ENCODE results near the gene PNLIPRP2.

Gene PNLIPRP2

DNA sequence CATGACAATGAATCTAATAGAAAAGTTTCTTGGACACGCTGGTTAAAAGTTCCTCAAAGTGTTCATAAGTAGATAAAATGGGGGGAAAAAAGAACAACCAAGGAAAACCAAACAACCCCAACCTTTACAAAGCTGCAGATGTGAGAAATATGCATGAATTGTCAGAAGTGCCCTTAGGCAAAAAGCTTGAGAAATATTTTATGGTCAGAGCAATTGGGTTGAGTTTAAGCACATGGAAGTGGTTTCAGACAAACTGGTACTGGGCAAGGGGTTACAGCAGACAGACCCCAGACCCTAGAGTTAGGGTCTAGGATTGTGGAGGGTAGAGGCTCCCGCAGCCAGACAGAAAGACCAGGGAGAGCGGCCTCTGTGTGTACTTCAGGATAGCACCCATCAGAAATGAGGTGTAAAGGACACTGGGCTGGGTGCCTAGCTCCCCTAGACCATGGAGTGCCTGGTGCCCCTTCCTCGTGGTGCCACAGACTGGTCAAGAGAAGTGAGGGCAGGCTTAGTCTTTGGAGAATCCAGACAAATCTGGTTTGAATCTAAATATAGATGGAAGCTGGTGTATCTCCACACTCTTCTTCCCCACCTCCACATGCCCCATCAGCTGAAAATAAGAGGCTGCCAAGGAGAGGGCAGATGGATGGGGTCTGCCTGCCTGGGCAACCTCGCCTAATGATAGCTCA, 37.3 kb downstream of the PNLIPRP2 start:
- DNase-seq: no peak

DNA sequence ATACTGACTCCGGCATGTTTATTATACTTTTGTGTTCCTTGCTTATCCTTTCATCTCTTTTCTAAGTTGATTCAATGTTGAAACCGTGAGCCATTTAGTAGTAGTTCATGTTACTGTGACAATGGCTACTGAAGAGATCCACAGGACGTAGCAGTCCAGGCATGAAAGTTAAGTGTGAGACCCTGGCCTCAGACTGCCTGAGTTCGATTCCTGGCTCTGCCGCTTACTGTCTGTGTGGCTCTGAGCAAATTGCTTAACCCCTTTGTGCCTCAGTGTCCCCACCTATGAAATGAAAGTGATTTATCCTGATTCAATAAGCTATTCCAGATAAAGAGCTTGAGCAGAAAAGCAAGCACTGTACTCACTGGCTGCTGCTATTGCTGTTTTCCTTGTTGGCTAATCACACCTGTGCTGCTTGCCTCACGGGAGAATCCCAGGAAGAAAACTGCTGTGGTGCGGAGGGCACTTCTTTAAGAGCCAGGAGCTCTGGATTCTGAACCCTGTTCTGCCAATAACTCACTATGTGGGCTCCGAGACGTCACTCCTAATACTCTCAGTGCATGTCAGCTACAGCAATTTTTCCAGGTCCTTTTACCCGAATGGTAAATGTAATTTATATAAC, 38.4 kb downstream of the PNLIPRP2 start:
- no peak for DNase-seq

DNA sequence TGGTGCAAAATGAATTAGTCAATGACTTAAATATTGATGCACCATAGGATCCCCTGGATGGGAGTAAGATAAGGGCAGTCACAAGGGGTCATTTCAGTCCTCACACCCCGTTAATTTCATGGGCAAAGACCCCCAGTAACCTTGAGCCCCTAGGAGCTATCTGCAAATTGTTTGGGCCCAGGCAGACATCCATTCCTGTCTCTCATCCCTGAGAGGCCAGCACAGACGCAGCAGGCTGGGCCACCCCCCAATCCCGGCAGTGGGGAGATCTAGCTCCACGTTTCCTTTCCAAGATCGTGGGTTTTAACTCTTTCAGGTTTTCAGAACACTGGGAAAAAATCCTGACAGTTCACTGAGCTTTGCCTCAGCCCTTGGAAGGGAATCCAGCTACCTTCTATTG, 40.1 kb downstream of the PNLIPRP2 start:
- DNase-seq: no peak

DNA sequence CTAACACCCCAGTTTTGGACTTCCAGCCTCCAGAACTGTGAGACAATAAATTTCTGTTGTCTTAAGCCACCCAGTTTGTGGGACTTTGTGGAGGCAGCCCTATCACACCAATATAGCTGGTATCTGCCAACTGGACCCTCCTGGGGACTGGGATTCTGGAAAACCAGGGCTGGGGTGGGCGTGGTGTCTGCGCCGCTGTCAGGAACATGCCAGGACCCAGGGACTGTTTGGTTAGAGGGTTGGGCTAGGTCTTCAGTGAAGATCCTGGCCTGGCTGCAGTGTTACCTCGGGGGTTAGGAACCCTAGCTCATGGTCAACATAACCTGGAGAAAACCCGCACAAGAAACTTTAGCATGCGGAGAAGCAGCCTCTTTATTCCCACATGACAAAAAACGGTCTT, 42.6 kb downstream of the PNLIPRP2 start:
- no peak for DNase-seq

DNA sequence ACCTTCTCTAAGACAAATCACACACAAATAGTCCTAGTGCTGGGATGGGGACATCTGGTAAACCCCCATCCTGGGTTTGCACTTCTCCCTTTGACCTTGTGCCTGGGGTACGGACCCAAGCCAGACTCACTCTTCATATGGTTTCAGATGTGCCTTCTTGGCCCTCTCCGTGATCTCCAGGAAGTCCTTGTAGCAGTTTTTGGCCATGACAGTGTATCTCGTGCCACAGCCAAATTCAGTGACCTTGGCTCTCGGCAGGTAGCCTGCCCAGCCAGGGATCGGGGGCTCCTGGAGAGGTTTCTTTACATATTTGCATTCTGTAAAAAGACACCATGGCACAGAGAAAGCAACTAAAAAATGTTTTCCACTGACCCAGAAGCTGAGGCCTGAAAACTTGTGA, 43.9 kb downstream of the PNLIPRP2 start:
- no peak for DNase-seq

DNA sequence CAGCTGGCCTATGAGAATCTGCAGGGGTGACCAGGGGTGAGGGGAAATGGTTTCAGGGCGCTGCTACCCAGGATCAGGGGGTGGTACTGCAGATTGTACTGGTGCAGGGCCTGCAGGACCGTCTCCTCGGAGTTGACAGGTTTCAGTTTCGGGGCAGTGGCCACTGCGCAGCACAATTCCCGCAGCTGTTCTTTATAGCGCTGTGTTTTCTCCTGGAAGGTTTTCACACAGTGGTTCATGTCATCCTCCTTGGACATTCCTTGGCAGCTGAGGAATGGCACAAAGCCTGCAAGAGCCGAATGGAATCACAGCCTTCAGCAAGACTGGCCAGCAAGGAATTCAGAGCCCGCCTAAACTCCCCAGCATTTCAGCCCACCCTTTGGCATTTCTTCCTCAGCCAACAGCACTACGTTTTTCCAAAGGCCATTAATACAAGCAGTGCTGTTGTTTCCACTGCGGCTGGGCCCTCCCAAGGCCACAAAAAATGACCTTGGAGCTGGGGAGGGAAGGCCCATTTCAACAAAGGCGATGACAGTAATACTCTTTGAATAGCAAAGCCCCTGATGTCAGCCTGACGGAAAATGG, 44.9 kb downstream of the PNLIPRP2 start:
- DNase-seq: no peak

DNA sequence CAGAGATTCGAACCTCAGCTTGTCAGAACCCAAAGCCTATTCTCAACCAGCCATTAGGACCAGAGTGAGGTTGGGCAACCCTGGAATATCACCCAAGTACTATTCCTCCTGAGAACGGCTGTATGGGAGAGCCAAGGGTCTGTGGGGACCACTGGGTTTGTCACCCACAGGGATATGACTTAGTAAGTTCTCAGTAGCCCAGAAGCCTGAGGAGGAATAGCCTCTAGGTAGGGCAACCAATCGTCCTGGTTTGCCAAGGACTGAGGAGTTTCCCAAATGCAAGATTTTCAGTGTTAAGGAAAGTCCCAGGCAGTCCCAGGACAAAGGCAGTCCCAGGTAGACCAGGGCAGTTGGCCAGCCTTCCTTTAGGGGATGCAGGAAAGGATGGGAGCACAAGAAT, 46.7 kb downstream of the PNLIPRP2 start:
- no peak for DNase-seq

DNA sequence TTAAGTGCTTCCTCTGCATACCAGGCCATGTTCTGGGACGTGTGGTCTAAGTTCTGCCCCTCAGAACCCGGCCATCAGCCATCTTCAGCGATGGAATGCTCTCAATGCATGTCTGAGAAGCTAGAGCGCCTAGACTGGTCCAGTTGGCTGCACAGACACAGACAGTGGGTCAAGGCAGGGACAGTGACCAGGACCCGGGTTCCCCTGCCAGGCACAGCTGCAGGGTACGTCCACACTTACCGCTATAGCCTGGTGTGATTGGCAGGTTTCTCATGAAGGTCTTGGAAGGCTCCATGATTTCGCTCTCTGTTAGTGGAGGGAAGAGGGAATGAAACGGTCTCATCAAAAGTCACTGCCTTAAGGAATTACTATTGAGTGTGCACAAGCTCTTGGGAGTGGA, 47.3 kb downstream of the PNLIPRP2 start:
- DNase-seq: no peak

DNA sequence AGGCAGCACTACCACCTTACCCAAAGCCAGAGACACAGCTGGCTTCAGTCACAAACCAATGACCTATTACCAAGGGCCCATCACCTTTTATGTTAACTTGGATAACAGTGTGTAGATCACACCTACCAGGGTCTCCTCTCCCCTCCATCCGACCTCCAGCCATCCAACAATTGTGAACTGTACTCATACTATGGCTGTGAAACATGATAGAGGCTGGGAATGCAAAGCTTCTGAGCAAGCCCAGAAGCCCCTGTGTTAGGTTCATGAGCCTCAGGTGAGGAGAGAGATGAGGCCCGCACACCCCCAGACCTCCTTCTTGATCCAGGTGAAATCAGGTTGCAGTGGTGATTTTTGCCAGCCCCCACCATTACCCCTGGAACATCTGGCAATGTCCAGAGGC, 47.7 kb downstream of the PNLIPRP2 start:
- no peak for DNase-seq

DNA sequence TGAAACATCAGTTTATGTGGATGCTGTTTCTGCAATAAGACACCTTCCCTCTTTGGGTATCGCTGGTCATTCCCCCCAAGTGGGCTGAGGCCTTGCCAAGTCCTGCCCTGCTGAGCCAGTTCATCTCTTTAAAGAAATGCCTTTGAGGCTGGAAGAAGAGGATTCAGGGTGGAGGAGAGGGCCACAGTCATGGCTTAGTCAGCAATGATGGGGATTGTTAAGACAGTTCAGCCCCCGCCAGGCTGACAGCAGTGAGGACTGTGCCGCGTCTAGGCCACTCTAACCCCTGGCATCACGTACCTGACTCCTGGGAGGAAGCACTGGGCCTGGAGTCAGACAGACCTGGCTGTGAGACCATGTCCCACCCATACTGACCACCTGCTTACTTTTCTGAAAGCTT, 48.3 kb downstream of the PNLIPRP2 start:
- DNase-seq: no peak

DNA sequence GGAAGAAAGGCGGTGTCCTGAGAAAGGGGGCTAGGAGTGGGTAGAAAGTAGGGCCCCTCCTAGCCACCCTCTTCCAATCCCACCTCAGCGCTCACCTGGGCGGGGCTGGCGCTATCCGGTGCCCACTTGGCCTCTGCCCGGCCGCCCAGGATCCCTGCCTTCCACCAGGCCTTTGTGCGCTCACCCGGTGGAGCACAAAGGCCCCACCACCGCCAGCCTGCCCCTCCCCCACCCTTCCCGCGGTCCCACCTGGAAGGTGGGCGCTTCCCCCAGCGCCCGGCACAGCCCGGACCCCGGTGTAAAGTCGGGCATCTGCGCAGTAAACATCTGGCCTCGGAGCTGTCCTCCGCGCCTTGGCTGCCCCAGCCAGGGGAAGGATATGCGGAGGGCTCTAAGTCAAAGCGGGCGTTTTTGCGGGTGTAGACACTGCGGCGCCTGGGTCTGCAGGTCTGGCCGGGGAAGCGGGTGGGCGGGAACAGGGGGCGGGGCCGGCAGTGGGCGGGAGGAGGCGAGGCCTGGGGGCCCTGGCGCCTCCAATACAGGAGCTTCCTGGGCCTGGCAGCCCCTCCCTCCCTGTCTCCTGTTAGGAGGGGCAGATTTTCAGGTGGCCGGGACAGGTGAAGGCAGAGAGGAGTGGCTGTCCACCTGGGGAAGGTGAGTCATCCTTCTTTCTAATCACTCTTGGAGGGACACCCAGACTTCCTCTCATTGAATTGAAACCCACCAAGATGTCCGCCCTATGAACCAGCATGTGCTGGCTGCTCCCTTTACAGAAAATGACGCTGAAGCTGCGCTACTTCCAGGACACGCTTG, 49.3 kb downstream of the PNLIPRP2 start:
- peak; percentile 34 for DNase-seq

DNA sequence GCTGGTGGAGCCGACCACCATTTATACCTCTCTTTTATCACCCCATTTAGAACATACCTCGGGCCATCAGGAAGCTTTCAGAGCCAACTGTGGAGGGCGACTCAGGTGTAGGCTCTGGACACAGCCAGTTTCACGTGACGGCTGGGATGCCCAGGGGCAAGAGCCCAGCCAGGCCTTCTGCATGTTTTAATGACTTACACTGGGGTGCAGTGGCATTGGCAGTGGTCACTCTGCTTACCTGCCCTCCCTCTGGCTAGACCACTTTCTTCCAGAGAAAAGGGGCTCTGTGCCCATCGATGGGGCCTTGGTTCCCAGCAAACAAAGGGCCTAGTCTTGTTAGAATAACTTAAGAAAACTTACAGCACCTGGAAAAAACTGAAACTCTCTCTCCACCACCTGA, 50.0 kb downstream of the PNLIPRP2 start:
- no peak for DNase-seq

DNA sequence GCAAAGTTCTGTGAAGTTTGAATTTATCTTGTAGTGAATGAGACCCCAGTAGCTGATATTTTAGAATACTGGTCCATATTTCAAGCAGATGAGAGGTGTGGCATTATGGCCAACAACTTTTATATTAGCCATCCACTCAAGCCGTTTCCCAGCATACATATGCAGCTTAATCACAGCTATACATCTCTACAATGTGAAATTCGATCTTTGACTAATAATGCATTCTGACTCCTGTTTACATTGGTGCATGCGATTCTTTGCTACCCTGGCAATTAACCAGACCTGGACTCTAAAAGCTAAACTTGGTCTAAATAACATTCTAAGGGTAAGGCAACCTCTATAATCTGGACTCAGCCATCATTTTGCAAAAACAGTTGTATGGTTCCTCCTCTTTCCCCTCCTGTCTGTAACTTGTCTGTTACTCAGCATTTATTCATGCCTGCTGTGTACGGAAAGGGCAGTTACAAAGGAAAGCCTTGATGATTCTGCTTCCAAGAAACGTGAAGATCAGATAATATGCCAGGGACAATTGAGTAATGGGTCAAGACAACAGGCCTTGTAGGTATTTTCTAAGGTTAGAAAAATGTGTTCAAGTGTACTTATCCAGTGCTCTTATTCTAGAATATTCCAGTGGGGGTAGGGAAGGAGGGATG, 50.6 kb downstream of the PNLIPRP2 start:
- peak; percentile 4 for DNase-seq

DNA sequence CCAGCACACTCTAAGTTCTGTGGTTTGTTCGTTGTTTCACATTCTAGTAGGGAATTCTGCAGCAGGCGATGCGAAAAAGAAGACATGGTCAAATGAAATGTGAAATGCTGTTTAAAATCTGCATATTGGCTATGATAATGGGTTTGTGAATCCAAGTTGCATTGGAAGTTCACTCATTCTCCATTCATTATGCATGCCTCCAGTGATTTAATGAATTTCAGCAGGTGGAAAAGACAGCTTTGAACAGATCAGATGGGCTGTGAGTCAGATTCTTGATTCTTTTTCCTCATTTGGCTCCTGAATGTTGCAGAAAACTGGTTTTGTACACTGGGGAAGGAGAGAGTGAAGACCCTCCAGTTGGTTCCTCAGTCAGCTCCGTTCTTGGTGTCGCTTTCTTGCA, 52.1 kb downstream of the PNLIPRP2 start:
- DNase-seq: no peak

DNA sequence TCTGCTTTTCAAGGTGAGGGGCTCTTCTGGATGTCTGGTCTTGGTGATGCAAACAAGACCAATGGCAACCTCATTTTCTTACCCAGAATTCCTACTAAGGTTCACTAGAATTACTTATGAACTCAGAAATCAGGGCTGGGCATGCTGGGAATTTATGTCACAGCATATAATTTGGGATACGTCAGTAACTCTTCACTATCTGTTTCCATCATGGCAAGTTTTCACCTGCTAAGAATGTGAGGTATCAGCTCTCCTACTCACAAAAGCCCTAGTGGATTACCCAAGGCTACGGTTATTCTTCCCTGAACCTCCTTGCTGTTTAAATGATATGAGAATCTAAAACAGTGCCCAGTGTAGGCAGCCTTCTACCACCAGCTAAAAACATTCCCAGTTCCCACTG, 53.1 kb downstream of the PNLIPRP2 start:
- no peak for DNase-seq

DNA sequence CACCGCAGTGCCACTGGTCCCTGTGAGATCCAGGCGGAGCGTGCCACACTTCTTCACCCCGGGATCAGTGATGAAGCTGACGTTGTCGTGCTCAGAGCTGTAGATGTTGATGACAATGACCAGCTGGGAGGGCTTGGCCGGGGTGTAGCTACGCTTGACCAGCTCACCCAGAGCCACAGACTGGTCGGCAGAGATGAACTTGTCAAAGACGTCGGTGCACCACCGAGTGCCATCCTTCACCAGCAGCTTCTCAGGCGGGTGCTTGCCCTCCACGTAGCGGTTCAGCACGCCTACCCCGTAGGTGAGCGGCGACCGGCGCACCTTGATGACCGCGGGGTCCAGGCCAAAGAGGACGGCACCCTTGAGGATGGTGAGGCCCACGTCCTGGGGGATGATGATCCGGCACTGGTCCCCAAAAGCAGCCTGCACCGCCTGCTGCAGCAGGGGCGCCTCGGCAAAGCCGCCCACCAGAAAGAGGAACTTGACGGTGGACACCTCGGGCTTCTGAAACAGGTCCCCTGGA, 54.2 kb downstream of the PNLIPRP2 start:
- DNase-seq: no peak

DNA sequence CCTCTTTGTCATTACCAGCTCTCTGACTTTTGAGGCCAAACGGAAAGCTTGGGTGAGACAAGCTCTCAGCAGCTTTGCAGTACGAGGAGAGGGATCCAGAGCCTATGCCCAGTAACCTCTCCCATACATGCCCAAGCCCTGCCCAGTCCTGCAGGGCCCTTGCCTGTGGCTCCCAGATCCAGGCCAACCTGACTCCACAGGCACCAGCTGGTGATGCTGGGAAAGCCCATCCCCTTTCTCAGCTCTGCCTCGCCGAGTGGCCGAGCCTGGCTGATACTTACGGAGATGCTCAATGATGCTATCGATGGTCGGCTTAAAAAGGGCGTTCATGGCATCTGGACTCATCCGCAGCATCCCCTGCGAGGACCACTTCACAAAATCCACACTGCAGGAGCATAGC, 55.4 kb downstream of the PNLIPRP2 start:
- DNase-seq: no peak

DNA sequence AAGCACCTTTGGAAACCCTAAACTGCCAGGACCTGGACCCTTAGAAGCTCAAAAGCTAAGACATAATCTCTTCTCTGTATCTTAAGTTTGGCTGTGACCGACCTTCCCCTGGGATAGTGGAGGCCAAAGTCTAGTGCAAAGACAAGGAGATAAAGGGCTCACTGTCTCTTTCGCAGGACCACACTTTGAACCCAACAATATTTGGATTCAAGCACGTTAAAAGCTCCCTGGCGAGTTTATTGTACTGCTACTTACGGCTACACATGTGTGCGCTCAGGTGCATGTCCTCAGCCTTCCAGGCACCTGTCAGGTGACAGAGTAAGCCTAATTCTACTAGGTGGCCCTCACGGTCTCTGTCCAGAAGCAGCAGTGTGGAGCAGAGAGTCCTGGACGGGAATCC, 55.9 kb downstream of the PNLIPRP2 start:
- DNase-seq: no peak

DNA sequence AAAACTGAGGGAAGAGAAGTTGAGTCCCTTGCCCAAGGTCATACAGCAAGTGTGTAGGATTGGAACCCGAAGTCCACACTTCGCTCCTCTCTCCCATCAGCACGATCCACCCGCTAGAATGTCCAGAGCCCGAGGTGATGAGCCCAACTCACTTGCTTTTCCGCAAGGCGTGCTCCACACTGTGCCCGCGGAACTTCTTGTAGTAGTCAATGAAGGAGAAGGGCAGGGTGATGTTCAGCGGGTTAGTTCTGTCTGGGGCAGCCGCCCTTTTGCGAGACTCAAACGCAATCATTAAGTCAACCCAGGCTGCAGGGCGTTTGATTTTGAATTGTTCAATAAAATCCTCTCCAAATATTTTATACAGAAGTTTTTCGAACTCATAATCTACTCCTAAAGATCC, 58.6 kb downstream of the PNLIPRP2 start:
- no peak for DNase-seq

DNA sequence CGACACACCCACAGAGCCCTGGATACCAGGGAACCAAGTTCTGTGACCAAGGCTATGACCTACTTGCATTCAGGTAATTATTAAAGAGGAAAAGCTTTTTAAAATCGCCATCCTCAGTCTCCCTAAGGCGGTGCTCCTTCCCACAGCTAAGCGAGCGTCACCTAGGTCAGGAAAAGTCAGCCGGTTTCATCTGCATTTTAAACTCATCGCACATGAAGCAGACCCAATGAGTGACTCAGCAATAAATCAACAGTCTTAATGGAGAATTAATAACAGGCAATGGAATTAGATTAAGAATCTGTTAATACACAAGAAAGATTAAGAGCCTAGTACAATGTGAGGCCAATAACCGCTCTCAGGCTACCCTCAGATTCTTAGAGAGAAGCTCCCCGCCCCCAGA, 62.4 kb downstream of the PNLIPRP2 start:
- DNase-seq: no peak

DNA sequence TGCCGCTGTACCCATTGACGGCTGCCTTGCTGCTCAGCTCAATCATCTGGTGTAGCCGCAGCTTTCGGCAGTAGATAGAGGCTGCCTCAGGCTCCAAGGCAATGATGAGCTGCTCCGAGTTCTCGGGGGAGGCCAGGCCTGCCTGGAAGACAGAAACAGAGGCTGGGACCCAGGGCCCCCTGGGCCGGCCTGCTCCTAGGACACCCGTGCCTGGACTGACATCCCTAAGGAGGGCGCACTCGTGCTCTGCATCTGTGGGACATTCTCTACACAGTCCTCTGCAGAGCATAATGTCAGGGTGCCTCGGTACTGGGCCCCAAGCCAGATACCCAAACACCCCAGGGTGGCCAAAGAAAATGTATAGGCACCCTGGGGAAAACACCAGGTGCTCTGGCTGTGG, 63.1 kb downstream of the PNLIPRP2 start:
- no peak for DNase-seq

DNA sequence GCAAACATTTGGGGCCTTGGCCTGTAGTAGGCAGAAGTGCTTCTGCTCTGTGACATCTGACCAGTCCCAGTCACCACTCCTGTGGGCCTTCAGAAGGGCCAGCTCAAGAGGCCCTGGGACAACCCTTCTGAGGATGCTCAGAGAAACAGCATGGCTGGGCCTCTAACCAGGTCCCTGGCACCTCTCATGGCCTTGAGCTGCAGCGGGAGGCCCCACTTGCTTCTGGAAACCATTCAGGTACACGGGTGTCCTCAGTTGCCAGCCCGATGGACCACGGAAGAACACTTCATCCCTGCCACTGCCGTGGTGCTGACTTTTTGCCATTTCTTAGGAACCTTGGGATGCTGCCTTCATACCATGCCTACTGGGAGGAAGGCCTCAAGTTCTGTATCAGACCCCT, 64.0 kb downstream of the PNLIPRP2 start:
- DNase-seq: no peak

DNA sequence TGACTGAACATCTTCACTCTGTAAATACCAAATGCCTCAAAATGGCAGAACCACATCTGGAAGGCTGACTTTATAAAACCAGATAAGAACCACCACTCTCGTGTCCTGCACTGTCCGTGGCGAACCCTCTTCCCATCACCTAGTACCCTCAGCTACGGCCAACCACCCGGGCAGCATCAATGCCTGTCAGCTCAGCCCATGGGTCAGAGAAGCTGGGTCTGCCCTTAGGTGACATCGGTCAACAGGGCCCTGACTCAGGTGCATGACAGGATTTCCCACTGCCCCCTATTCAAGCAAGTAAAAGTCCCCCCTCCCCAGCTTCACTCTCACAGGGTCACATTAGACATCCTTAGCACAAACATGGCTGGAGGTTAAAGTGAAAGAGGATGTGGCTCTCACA, 65.1 kb downstream of the PNLIPRP2 start:
- DNase-seq: no peak

Measured in NCI-H2171 treated with DMSO at 0.1 percent for 48 hours (cell line).